ENCODE measurements around the gene MRPL24. TPM values are rescaled to one million over a fixed set of nuclear protein-coding genes. Genes with fewer than 3 reads are reported as not detected.
A peak's percentile ranks its signal among the peaks of the same experiment; 100 is the strongest.

MRPL24 gene
- total and polyA plus RNA-seq, 9 of the 15 experiments (the other 6 are each of a cell fraction or from before 2014, with no cell fraction given): 74.3 to 267 (median 113) TPM

- TF ChIP-seq HIVEP1 (CRISPR knock-in tag; IDR thresholded peaks at IDR 0.05) (no peak), EGR1 (conservative IDR thresholded peaks at IDR 0.05) (no peak), VEZF1 (CRISPR knock-in tag; IDR thresholded peaks at IDR 0.05) (peak; percentile 89), ZNF274 (IDR thresholded peaks at IDR 0.05; ENCODE audit: borderline replicate concordance, low read depth, low read length) (no peak), HMGN3 (IDR thresholded peaks at IDR 0.05; ENCODE audit: borderline replicate concordance, extremely low read depth, insufficient read length, low read depth, low read length) (no peak), SAP30 (IDR thresholded peaks at IDR 0.05; ENCODE audit: borderline replicate concordance, insufficient read depth, low read depth, low read length, poor library complexity, severe bottlenecking) (no peak), CBFB (CRISPR knock-in tag; IDR thresholded peaks at IDR 0.05) (peak; percentile 81; the same call in 1 of the 2 replicates), CTCF (IDR thresholded peaks at IDR 0.05 in 2 of 3, conservative IDR thresholded peaks at IDR 0.05 in 1 of 3; ENCODE audit: insufficient read depth in 2 of 3, low read depth in 1 of 3, low read length in 3 of 3) (peak in 1 of 3 experiments; percentile 17; a peak in 2 of 6 replicates), IRF2 (CRISPR knock-in tag; IDR thresholded peaks at IDR 0.05) (no peak), PRDM10 (IDR thresholded peaks at IDR 0.05; ENCODE audit: partially characterized antibody) (peak; percentile 69), CREB3 (tag; conservative IDR thresholded peaks at IDR 0.05; ENCODE audit: low read depth) (peak; percentile 92), ZBTB1 (CRISPR knock-in tag; IDR thresholded peaks at IDR 0.05; ENCODE audit: borderline replicate concordance, low read depth) (no peak), ZNF224 (CRISPR knock-in tag; IDR thresholded peaks at IDR 0.05) (no peak), RB1 (IDR thresholded peaks at IDR 0.05; ENCODE audit: low read depth) (no peak), RFX5 (IDR thresholded peaks at IDR 0.05; ENCODE audit: low read depth, low read length) (no peak), KDM5B (IDR thresholded peaks at IDR 0.05; ENCODE audit: insufficient replicate concordance, low read depth, low read length) (peak; percentile 47)
These were observed 46.8 kb downstream of the MRPL24 start (continued) for GRCh38 chr1:156693848-156694689.
